GM12878 (cell line): ENCODE measurements around the gene GID8. TPM values are rescaled to one million over a fixed set of nuclear protein-coding genes. Genes with fewer than 3 reads are reported as not detected.

ENCODE experiments used
- ATAC-seq: fragments of 200-7000 bp; cut with Tn5 transposase; 3 replicates; pipeline ENCODE4 v1.9.1; 2020; ENCODE audit warnings: mild to moderate bottlenecking, moderate library complexity
- BruUV-seq: library from RNA; stranded (reverse); fragments of 400-500 nt; replicated peaks from 2 replicates; lab custom pipeline; 2021; lab: Mats Ljungman, UMichigan
- CTCF ChIA-PET: fragments of 300-600 bp; sonication (Branson Sonifier 250); formaldehyde crosslinking; extraction: SDS; loops from one replicate; lab custom pipeline; 2021; ENCODE audit warnings: inconsistent platforms; lab: Yijun Ruan, JAX
- POLR2A ChIA-PET: fragments of 350-600 bp; formaldehyde crosslinking; extraction: SDS; loops from one replicate; lab custom pipeline; 2021; ENCODE audit warnings: inconsistent platforms; lab: Charles Lee
- RAD21 ChIA-PET: fragments of 300-600 bp; sonication (Branson Sonifier 250); formaldehyde crosslinking; loops from one replicate; lab custom pipeline; 2023; ENCODE audit warnings: antibody characterized with exemption; ENCODE audit not compliant: unreplicated experiment; lab: Charles Lee
- SMC1A ChIA-PET: fragments of 300-600 bp; sonication (Branson Sonifier 250); formaldehyde crosslinking; loops from one replicate; lab custom pipeline; 2023; ENCODE audit not compliant: unreplicated experiment, uncharacterized antibody; lab: Charles Lee
- DNase-seq: peaks from one replicate; pipeline ENCODE4 v3.0.0-alpha.2; 2011; ENCODE audit warnings: low read depth, low spot score
- FAIRE-seq: peaks from 3 replicates; lab custom pipeline; 2011; peaks lifted over from hg19 to GRCh38; lab: Jason Lieb, UNC
- H2AFZ ChIP-seq: 2 replicates; pipeline ENCODE4 v1.6.0; 2011; ENCODE audit warnings: low read depth, low read length, control low read depth; ENCODE audit not compliant: control insufficient read depth
- H3K27ac ChIP-seq: 2 replicates; pipeline ENCODE4 v1.5.1; 2011; ENCODE audit warnings: control low read depth; ENCODE audit not compliant: control insufficient read depth, insufficient read depth
- H3K27me3 ChIP-seq, 2 experiments: replicated peaks in 1 of 2; 2 replicates each; pipeline versions ENCODE4 v1.6.0 to v1.6.1; 2011; ENCODE audit warnings: low read length in 1 of 2; ENCODE audit not compliant: control insufficient read depth in 2 of 2, insufficient read depth in 2 of 2
- H3K36me3 ChIP-seq, 2 experiments: 2 replicates each; pipeline ENCODE4 v1.5.1; 2011; ENCODE audit warnings: low read length in 1 of 2; ENCODE audit not compliant: control insufficient read depth in 2 of 2, insufficient read depth in 2 of 2
- H3K4me1 ChIP-seq: 2 replicates; pipeline ENCODE4 v1.6.1; 2011; ENCODE audit warnings: mild to moderate bottlenecking, low read length, moderate library complexity, mixed read lengths; ENCODE audit not compliant: control insufficient read depth, insufficient read depth
- H3K4me2 ChIP-seq: 2 replicates; pipeline ENCODE4 v1.6.0; 2011; ENCODE audit warnings: control low read depth; ENCODE audit not compliant: control insufficient read depth, insufficient read depth
- H3K4me3 ChIP-seq: fragments of 200-600 bp; sonication (generic); 2 replicates; pipeline ENCODE4 v1.5.1; 2016
- H3K79me2 ChIP-seq: 2 replicates; pipeline ENCODE4 v1.6.0; 2011; ENCODE audit warnings: low read length; ENCODE audit not compliant: control insufficient read depth, insufficient read depth
- H3K9ac ChIP-seq: 2 replicates; pipeline ENCODE4 v1.8.0; 2011; ENCODE audit warnings: low read length, control low read depth, mixed read lengths; ENCODE audit not compliant: control insufficient read depth, insufficient read depth
- H3K9me3 ChIP-seq: replicated peaks from 3 replicates; pipeline ENCODE4 v1.5.1; 2011; ENCODE audit warnings: mild to moderate bottlenecking, low read length; ENCODE audit not compliant: control insufficient read depth, insufficient read depth
- H4K20me1 ChIP-seq: 2 replicates; pipeline ENCODE4 v1.6.0; 2011; ENCODE audit not compliant: control insufficient read depth, insufficient read depth
- BCL11A ChIP-seq: IDR thresholded peaks from 2 replicates; pipeline ENCODE4 v1.6.1; 2011; ENCODE audit warnings: low read depth, low read length
- BCL3 ChIP-seq: IDR thresholded peaks from 2 replicates; pipeline ENCODE4 v1.6.1; 2011; ENCODE audit warnings: borderline replicate concordance, low read depth, mild to moderate bottlenecking, moderate library complexity, low read length; ENCODE audit not compliant: insufficient read depth, poor library complexity, severe bottlenecking
- BRCA1 ChIP-seq: IDR thresholded peaks from 2 replicates; pipeline ENCODE4 v1.6.1; 2011; ENCODE audit warnings: low read depth, low read length, improper control_type of control experiment
- CBX3 ChIP-seq: fragments of 200-600 bp; sonication (generic); IDR thresholded peaks from 2 replicates; pipeline ENCODE4 v1.6.1; 2016; ENCODE audit warnings: low read depth, borderline replicate concordance
- LARP7 ChIP-seq: fragments of 450-650 bp; IDR thresholded peaks from 2 replicates; pipeline ENCODE4 v1.6.1; 2017; ENCODE audit warnings: mild to moderate bottlenecking
- SMAD1 ChIP-seq: fragments of 450-650 bp; IDR thresholded peaks from 2 replicates; pipeline ENCODE4 v1.6.1; 2018; ENCODE audit warnings: mild to moderate bottlenecking, low read depth; ENCODE audit not compliant: partially characterized antibody
- TAF1 ChIP-seq: IDR thresholded peaks from 2 replicates; pipeline ENCODE4 v1.6.1; 2011; ENCODE audit warnings: mild to moderate bottlenecking, low read depth, low read length, borderline replicate concordance
- TCF12 ChIP-seq: IDR thresholded peaks from 2 replicates; pipeline ENCODE4 v1.6.1; 2011; ENCODE audit warnings: low read depth, mild to moderate bottlenecking, low read length
- WGBS: methylation state at CpG from one replicate; pipeline ENCODE4 v1.1.6; 2016; ENCODE audit warnings: low lambda C conversion rate; ENCODE audit not compliant: insufficient replicate concordance, insufficient coverage; ENCODE audit errors: missing lambda C conversion rate; 5-methylcytosine and 5-hydroxymethylcytosine counted together
- in situ Hi-C: fragments of 300-500 bp; cut with MboI; formaldehyde crosslinking; loops from 9 replicates; pipeline ENCODE4 v1.14.3; 2018; ENCODE audit warnings: mixed read lengths
- intact Hi-C: fragments of 100-400 bp; cut with micrococcal nuclease; formaldehyde crosslinking; loops from one replicate; pipeline ENCODE4 v1.14.2; 2022; ENCODE audit not compliant: unreplicated experiment
- polyA plus RNA-seq, 11 experiments: library from polyadenylated mRNA; depleted of rRNA in 4 of 11; unstranded in 6 of 11; stranded (reverse) in 5 of 11; fragments of >200 nt; fragmentation: Nextera tagmentation in 4 of 11; fragmentation: Illumina TruSeq in 1 of 11; extraction: Ambion mirVana in 4 of 11; extraction: Trizol in 1 of 11; gene quantifications; 1 replicate in 1 of 11; 2 replicates in 10 of 11; pipeline versions ENCODE4 v1.2.1 to v1.2.3, GENCODE V29; 2011 to 2016; ENCODE audit warnings: inconsistent platforms in 2 of 11, missing spikeins in 2 of 11, low read depth in 1 of 11
- total RNA-seq, 4 experiments: library from RNA; depleted of rRNA in 3 of 4; stranded (reverse); fragments of >200 nt in 3 of 4; fragmentation: Illumina TruSeq in 1 of 4; extraction: Trizol in 1 of 4; gene quantifications; 2 replicates each; pipeline versions ENCODE4 v1.2.1 to v1.2.3, GENCODE V29; 2013 to 2021
- TF ChIP-seq, protein P1 (sequence below): IDR thresholded peaks from 2 replicates; pipeline ENCODE4 v1.6.1; 2012; ENCODE audit warnings: improper control_type of control experiment, low read depth, low read length; ENCODE audit not compliant: insufficient replicate concordance
- TF ChIP-seq, protein P2 (sequence below): fragments of 450-650 bp; IDR thresholded peaks from 2 replicates; pipeline ENCODE4 v1.6.1; 2017; ENCODE audit warnings: low read depth, mild to moderate bottlenecking, moderate library complexity

The GID8 gene
- total and polyA plus RNA-seq, 10 of the 15 experiments (the other 5 are each of a cell fraction or from before 2014, with no cell fraction given), result 12.0 to 33.8 (median 22.2) TPM

DNA sequence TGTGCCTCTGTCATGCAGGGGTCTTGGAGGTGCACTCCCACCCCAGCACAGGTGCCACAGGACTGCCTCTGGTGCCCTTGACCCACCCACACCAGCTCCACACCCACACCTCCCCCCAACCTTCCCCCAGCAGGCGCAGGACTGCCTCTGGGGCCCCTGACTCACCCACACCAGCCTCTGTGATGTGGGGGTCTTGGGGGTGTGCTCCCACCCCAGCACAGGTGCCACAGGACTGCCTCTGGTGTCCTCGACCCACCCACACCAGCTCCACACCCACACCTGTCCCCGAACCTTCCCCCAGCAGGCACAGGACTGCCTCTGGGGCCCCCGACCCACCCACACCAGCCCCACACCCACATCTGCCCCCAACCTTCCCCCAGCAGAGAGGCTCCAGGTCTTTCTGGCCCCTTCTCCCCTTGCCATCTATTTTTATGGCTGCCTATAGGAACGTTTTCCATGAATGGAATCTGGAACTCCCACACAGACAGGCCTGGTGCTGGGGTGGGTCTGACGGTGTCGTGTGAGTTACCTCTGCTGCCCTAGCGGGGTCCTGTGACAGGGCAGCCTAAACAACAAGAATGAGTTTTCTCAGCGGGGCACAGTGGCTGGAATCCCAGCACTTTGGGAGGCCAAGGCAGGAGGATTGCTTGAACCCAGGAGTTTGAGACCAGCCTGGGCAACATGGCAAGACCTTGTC is 38.0 kb downstream of the GID8 start (continued):
- TF ChIP-seq, protein P1, sequence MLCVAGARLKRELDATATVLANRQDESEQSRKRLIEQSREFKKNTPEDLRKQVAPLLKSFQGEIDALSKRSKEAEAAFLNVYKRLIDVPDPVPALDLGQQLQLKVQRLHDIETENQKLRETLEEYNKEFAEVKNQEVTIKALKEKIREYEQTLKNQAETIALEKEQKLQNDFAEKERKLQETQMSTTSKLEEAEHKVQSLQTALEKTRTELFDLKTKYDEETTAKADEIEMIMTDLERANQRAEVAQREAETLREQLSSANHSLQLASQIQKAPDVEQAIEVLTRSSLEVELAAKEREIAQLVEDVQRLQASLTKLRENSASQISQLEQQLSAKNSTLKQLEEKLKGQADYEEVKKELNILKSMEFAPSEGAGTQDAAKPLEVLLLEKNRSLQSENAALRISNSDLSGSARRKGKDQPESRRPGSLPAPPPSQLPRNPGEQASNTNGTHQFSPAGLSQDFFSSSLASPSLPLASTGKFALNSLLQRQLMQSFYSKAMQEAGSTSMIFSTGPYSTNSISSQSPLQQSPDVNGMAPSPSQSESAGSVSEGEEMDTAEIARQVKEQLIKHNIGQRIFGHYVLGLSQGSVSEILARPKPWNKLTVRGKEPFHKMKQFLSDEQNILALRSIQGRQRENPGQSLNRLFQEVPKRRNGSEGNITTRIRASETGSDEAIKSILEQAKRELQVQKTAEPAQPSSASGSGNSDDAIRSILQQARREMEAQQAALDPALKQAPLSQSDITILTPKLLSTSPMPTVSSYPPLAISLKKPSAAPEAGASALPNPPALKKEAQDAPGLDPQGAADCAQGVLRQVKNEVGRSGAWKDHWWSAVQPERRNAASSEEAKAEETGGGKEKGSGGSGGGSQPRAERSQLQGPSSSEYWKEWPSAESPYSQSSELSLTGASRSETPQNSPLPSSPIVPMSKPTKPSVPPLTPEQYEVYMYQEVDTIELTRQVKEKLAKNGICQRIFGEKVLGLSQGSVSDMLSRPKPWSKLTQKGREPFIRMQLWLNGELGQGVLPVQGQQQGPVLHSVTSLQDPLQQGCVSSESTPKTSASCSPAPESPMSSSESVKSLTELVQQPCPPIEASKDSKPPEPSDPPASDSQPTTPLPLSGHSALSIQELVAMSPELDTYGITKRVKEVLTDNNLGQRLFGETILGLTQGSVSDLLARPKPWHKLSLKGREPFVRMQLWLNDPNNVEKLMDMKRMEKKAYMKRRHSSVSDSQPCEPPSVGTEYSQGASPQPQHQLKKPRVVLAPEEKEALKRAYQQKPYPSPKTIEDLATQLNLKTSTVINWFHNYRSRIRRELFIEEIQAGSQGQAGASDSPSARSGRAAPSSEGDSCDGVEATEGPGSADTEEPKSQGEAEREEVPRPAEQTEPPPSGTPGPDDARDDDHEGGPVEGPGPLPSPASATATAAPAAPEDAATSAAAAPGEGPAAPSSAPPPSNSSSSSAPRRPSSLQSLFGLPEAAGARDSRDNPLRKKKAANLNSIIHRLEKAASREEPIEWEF, result no peak
- no peak for TF ChIP-seq TCF12
- no peak for TF ChIP-seq CBX3
- no peak for TF ChIP-seq SMAD1

DNA sequence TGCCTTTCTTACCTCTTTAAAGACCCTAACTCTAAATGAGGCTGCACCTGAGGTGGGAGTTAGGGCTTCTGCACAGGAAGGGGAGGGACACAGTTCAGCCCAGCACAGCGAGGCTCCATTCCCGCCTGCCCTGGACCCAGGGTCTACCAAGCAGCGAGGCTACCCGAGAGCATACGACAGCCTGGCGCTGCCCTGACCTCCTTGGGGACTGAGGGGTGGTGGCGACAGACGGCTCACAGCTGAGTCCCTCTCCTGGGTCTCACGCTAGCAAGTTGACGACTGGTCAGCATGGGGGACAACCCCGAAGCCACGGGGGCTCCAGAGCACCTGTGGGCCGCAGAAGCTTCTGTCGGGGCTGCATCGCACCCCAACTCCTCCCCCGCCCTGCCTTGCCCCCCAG is 38.9 kb downstream of the GID8 start:
- ATAC-seq, result no peak
- intact Hi-C loops, result loop anchor here (1.0 kb wide), 1 partner anchor 32 kb away; no protein-coding TSS in a partner anchor
- ChIA-PET RAD21 (interaction anchor here (1.8 to 2.8 kb wide), 3 partner anchors 9 to 65 kb away, joined by 4 to 19 read pairs (median 9); no protein-coding TSS in a partner anchor), SMC1A (interaction anchor here (1.7 to 2.0 kb wide), 2 partner anchors 22 to 23 kb away, joined by 12 read pairs; partner anchors contain the start of gene SLC17A9), POLR2A (interaction anchor here (0.6 to 5.3 kb wide), 7 partner anchors 12 to 750 kb away, joined by 3 to 37 read pairs (median 5); no protein-coding TSS in a partner anchor), CTCF (interaction anchor here (1.9 to 2.2 kb wide), 3 partner anchors 23 to 238 kb away, joined by 4 to 28 read pairs (median 9); no protein-coding TSS in a partner anchor)
- no peak overlapping the region; the same call in 1 of the 2 replicates for H3K27ac ChIP-seq
- peaks cover 36% of the 10 kb centered on the region for H3K4me1 ChIP-seq
- in situ Hi-C loops, result loop anchor here (5.0 kb wide), 1 partner anchor 35 kb away; no protein-coding TSS in a partner anchor
- no peak overlapping the region for H2AFZ ChIP-seq
- DNase-seq, result no peak
- no peak for FAIRE-seq
- 64% methylated on average over 14 of the region's 16 CpGs for WGBS
- no peaks in the 10 kb centered on the region for H3K79me2 ChIP-seq
- no TSS peak for BruUV-seq
- no peak overlapping the region; the same call in 1 of the 2 replicates for H3K4me2 ChIP-seq
- H3K27me3 ChIP-seq, result peaks cover 0 to 19% of the 10 kb centered on the region in 2 experiments; a peak in 2 of 4 replicates
- no peak overlapping the region for H3K9ac ChIP-seq
- peak overlapping the region; percentile 49; the same call in 1 of the 2 replicates for H3K4me3 ChIP-seq
- no peaks in the 10 kb centered on the region for H3K36me3 ChIP-seq
- no peaks in the 10 kb centered on the region for H3K9me3 ChIP-seq
- peaks cover 6% of the 10 kb centered on the region; the same call in 1 of the 2 replicates for H4K20me1 ChIP-seq
- TF ChIP-seq, protein P2, sequence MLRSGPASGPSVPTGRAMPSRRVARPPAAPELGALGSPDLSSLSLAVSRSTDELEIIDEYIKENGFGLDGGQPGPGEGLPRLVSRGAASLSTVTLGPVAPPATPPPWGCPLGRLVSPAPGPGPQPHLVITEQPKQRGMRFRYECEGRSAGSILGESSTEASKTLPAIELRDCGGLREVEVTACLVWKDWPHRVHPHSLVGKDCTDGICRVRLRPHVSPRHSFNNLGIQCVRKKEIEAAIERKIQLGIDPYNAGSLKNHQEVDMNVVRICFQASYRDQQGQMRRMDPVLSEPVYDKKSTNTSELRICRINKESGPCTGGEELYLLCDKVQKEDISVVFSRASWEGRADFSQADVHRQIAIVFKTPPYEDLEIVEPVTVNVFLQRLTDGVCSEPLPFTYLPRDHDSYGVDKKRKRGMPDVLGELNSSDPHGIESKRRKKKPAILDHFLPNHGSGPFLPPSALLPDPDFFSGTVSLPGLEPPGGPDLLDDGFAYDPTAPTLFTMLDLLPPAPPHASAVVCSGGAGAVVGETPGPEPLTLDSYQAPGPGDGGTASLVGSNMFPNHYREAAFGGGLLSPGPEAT, result no peak
- TF ChIP-seq BCL3 (no peak), TAF1 (no peak), BRCA1 (no peak), BCL11A (no peak), LARP7 (no peak)
